Endothelial cell of umbilical vein (primary cell): Measurements from ENCODE around the gene ATP1B1. TPM values are rescaled to one million over a fixed set of nuclear protein-coding genes. Genes with fewer than 3 reads are reported as not detected.
A peak's percentile ranks its signal among the peaks of the same experiment; 100 is the strongest.

ENCODE experiments used
- Bru-seq: library from RNA; stranded (reverse); fragments of 400-500 nt; gene quantifications from one replicate; lab custom pipeline; 2021; lab: Mats Ljungman, UMichigan
- BruChase-seq, 2 experiments: library from RNA; stranded (reverse); fragments of 400-500 nt; gene quantifications; one replicate each; lab custom pipeline; 2021; lab: Mats Ljungman, UMichigan
- BruUV-seq: library from RNA; stranded (reverse); fragments of 400-500 nt; replicated peaks from 2 replicates; lab custom pipeline; 2021; lab: Mats Ljungman, UMichigan
- CTCF ChIA-PET: fragments of 300-600, 350-600 bp; sonication (Branson Sonifier 250); formaldehyde crosslinking; loops from one replicate; lab custom pipeline; 2021; ENCODE audit warnings: antibody characterized with exemption, inconsistent platforms; lab: Charles Lee
- POLR2A ChIA-PET: fragments of 300-600, 350-600 bp; sonication (Branson Sonifier 250); formaldehyde crosslinking; loops from one replicate; lab custom pipeline; 2021; ENCODE audit warnings: antibody characterized with exemption, inconsistent platforms; lab: Charles Lee
- DNase-seq: peaks from one replicate; pipeline ENCODE4 v3.0.0-alpha.2; 2011; ENCODE audit warnings: low read depth, low spot score
- FAIRE-seq: peaks from 2 replicates; lab custom pipeline; 2011; peaks lifted over from hg19 to GRCh38; lab: Jason Lieb, UNC
- H2AFZ ChIP-seq: 2 replicates; pipeline ENCODE4 v1.6.0; 2012; ENCODE audit warnings: low read depth, low read length, control low read depth, inconsistent platforms
- H3K27ac ChIP-seq: 2 replicates; pipeline ENCODE4 v1.5.1; 2011; ENCODE audit warnings: low read depth, mild to moderate bottlenecking, control low read depth, low read length, moderate library complexity; ENCODE audit not compliant: insufficient read depth
- H3K27me3 ChIP-seq, 2 experiments: 2 replicates each; pipeline versions ENCODE4 v1.6.0 to v1.6.1; 2011; ENCODE audit warnings: low read length in 2 of 2, mixed read lengths in 1 of 2; ENCODE audit not compliant: control insufficient read depth in 2 of 2, insufficient read depth in 2 of 2
- H3K36me3 ChIP-seq, 2 experiments: 2 replicates in 1 of 2; 3 replicates in 1 of 2; pipeline ENCODE4 v1.5.1; 2011; ENCODE audit warnings: low read length in 2 of 2, mild to moderate bottlenecking in 1 of 2, moderate library complexity in 1 of 2; ENCODE audit not compliant: control insufficient read depth in 2 of 2, insufficient read depth in 2 of 2; ENCODE audit errors: extremely low read depth in 1 of 2
- H3K4me1 ChIP-seq: 3 replicates; pipeline ENCODE4 v1.5.1; 2011; ENCODE audit warnings: mild to moderate bottlenecking, low read length; ENCODE audit not compliant: control insufficient read depth, insufficient read depth; ENCODE audit errors: extremely low read depth
- H3K4me2 ChIP-seq: 2 replicates; pipeline ENCODE4 v1.6.1; 2011; ENCODE audit warnings: low read length, control low read depth, mixed read lengths; ENCODE audit not compliant: insufficient read depth
- H3K4me3 ChIP-seq, 3 experiments: fragments of 200-600 bp in 1 of 3; sonication (generic), shearing (Covaris generic) in 1 of 3; replicated peaks in 1 of 3; 2 replicates each; pipeline ENCODE4 v1.5.1; 2011 to 2016; ENCODE audit warnings: control low read depth in 3 of 3, low read length in 3 of 3, mild to moderate bottlenecking in 2 of 3, inconsistent platforms in 1 of 3, low read depth in 1 of 3, moderate library complexity in 1 of 3; ENCODE audit not compliant: insufficient read depth in 1 of 3
- H3K79me2 ChIP-seq: 2 replicates; pipeline ENCODE4 v1.6.0; 2012; ENCODE audit warnings: low read length, inconsistent platforms; ENCODE audit not compliant: control insufficient read depth, insufficient read depth
- H3K9ac ChIP-seq: replicated peaks from 2 replicates; pipeline ENCODE3; 2011; ENCODE audit warnings: low read length, control low read depth; ENCODE audit not compliant: insufficient read depth; ENCODE audit errors: extremely low read depth
- H3K9me1 ChIP-seq: replicated peaks from 3 replicates; pipeline ENCODE4 v1.6.0; 2011; ENCODE audit warnings: mild to moderate bottlenecking, low read length; ENCODE audit not compliant: control insufficient read depth, insufficient read depth; ENCODE audit errors: extremely low read depth
- H3K9me3 ChIP-seq: replicated peaks from 2 replicates; pipeline ENCODE4 v1.5.1; 2012; ENCODE audit warnings: low read length, inconsistent platforms; ENCODE audit not compliant: control insufficient read depth, insufficient read depth
- H4K20me1 ChIP-seq: replicated peaks from 2 replicates; pipeline ENCODE3; 2011; ENCODE audit warnings: mild to moderate bottlenecking, low read length; ENCODE audit not compliant: control insufficient read depth, insufficient read depth; ENCODE audit errors: extremely low read depth
- CTCF ChIP-seq, 2 donors: IDR thresholded peaks; 1 replicate in 1 of 2; 2 replicates in 1 of 2; pipeline ENCODE4 v1.5.1; 2011; ENCODE audit warnings: low read length in 2 of 2, mild to moderate bottlenecking in 2 of 2, moderate library complexity in 2 of 2, control low read depth in 1 of 2, inconsistent platforms in 1 of 2, low read depth in 1 of 2; ENCODE audit not compliant: insufficient read depth in 1 of 2; ENCODE audit errors: extremely low read depth in 1 of 2
- FOS ChIP-seq: IDR thresholded peaks from 2 replicates; pipeline ENCODE4 v1.6.1; 2011; ENCODE audit warnings: mild to moderate bottlenecking, low read length, moderate library complexity, borderline replicate concordance; ENCODE audit not compliant: insufficient read depth
- POLR2A ChIP-seq: IDR thresholded peaks from 2 replicates; pipeline ENCODE4 v1.6.1; 2012; ENCODE audit warnings: low read depth, mild to moderate bottlenecking, control low read depth, low read length
- POLR2AphosphoS5 ChIP-seq: IDR thresholded peaks from 2 replicates; pipeline ENCODE4 v1.6.1; 2012; ENCODE audit warnings: low read depth, mild to moderate bottlenecking, control low read depth, low read length, moderate library complexity; ENCODE audit not compliant: insufficient read depth
- dilution Hi-C: fragments of 300-500 bp; cut with MboI; formaldehyde crosslinking; loops from one replicate; pipeline ENCODE4 v1.15.0; 2019; ENCODE audit warnings: low sequenced_read_pairs; ENCODE audit not compliant: extremely low pct_ligation_motif_present
- intact Hi-C: fragments of 100-400 bp; cut with micrococcal nuclease; formaldehyde crosslinking; loops from one replicate; pipeline ENCODE4 v1.10.0; 2022
- long read RNA-seq: library from polyadenylated mRNA; stranded (forward); transcript quantifications from one replicate; pipeline ENCODE4 v2.0.0, GENCODE V29; 2021
- polyA minus RNA-seq, 3 experiments: library from RNA; depleted of rRNA, polyadenylated mRNA; stranded (reverse); fragments of >200 nt; gene quantifications; 1 replicate in 1 of 3; 2 replicates in 2 of 3; pipeline ENCODE4 v1.2.3, GENCODE V29; 2011
- polyA plus RNA-seq, 4 experiments: library from polyadenylated mRNA; depleted of rRNA in 3 of 4; stranded (reverse) in 3 of 4; unstranded in 1 of 4; fragments of >200 nt; gene quantifications; 2 replicates each; pipeline versions ENCODE4 v1.2.1 to v1.2.3, GENCODE V29; 2011 to 2012; ENCODE audit warnings: missing spikeins in 1 of 4
- total RNA-seq: library from RNA; stranded (reverse); gene quantifications from 2 replicates; pipeline ENCODE4 v1.2.3, GENCODE V29; 2021

The ATP1B1 gene
- total RNA-seq, result 56.1 and 60.5 TPM in 2 replicates
- polyA plus RNA-seq, result 11.5 and 14.3 TPM in 2 replicates
- polyA plus RNA-seq (2011; cell fraction: cytosol; rRNA removed), result 18.8 and 19.5 TPM in 2 replicates
- polyA plus RNA-seq (2011; cell fraction: nucleus; rRNA removed), result 12.9 and 20.0 TPM in 2 replicates
- 23.8 and 44.8 TPM in 2 replicates for polyA plus RNA-seq (2012)
- 13.2 and 15.4 TPM in 2 replicates for polyA minus RNA-seq
- polyA minus RNA-seq (2011; cell fraction: cytosol; rRNA and poly(A)+ RNA removed), result 56.3 TPM
- polyA minus RNA-seq (2011; cell fraction: nucleus; rRNA and poly(A)+ RNA removed), result 12.3 and 12.8 TPM in 2 replicates
- percentile 84 among the genes with signal in this experiment for Bru-seq, nascent RNA
- BruChase-seq, experiment 1, labeled RNA remaining after a 6-hour chase, result percentile 92 among the genes with signal in this experiment
- percentile 78 among the genes with signal in this experiment for BruChase-seq, experiment 2, labeled RNA remaining after a 2-hour chase
- long read RNA-seq, transcript ATP1B1-201 (6 exons, 1,883 nt), result major isoform, 33 of 54 reads
- long read RNA-seq, partial matches to known transcripts, result 2 of 54 reads
- long read RNA-seq, other reads (novel, unspliced or antisense), result 19 of 54 reads

- H3K27me3 ChIP-seq, result no peaks in the 10 kb centered on the region
- CTCF ChIA-PET, result interaction anchor here (0.8 to 3.3 kb wide), 4 partner anchors 11 to 503 kb away, joined by 3 to 31 read pairs (median 6); no protein-coding TSS in a partner anchor
- FAIRE-seq (peak; percentile 82), DNase-seq (peak; percentile 87)
- intact Hi-C loops, result loop anchor here (1.0 to 5.0 kb wide), 7 partner anchors 144 to 786 kb away; partner anchors contain the start of gene SCYL3
- H3K36me3 ChIP-seq, result no peaks in the 10 kb centered on the region
- dilution Hi-C loops, result no loop called here
- POLR2A ChIA-PET, result interaction anchor here (0.8 kb wide), 1 partner anchor 11 kb away, joined by 4 read pairs; no protein-coding TSS in a partner anchor
- peak within 1 kb of the TSS; percentile 96 for H3K4me2 ChIP-seq
- H4K20me1 ChIP-seq, result no peaks in the 10 kb centered on the region
- peak within 1 kb of the TSS; percentile 89 for H3K27ac ChIP-seq
- peak; percentile 90 for TF ChIP-seq POLR2A
- TF ChIP-seq FOS, result no peak
- TF ChIP-seq CTCF (IDR thresholded peaks at IDR 0.05; ENCODE audit: extremely low read depth in 1 of 2, insufficient read depth in 1 of 2, low read depth in 1 of 2, low read length in 2 of 2), result peak in 1 of 2 donors; percentile 44
- TF ChIP-seq POLR2AphosphoS5, result peak; percentile 86
- peak within 1 kb of the TSS; percentile 91 for H3K9ac ChIP-seq
- peaks cover 46% of the 10 kb centered on the region for H3K79me2 ChIP-seq
- H3K4me1 ChIP-seq, result peaks cover 35% of the 10 kb centered on the region
- no peaks in the 10 kb centered on the region for H3K9me3 ChIP-seq
- peak within 1 kb of the TSS; percentile 83 for H2AFZ ChIP-seq
- no TSS peak for BruUV-seq
- H3K4me3 ChIP-seq, result peak within 1 kb of the TSS; percentile 89 to 99 (median 94)
- H3K9me1 ChIP-seq, result no peaks in the 10 kb centered on the region
Measured at GRCh38 chr1:169106095-169106920, at the start of gene ATP1B1. Gene ATP1B1, plus strand, starts transcription at chr1:169106690. Its CDS starts 140 bp downstream, at chr1:169106830.
